NCI-H2196 (cell line): ENCODE results near the gene ANKRD13D.

ENCODE experiments used
- DNase-seq: peaks from one replicate; lab custom pipeline; 2025; ENCODE audit not compliant: unreplicated experiment; lab: John Stamatoyannopoulos, UW

ANKRD13D gene

DNA sequence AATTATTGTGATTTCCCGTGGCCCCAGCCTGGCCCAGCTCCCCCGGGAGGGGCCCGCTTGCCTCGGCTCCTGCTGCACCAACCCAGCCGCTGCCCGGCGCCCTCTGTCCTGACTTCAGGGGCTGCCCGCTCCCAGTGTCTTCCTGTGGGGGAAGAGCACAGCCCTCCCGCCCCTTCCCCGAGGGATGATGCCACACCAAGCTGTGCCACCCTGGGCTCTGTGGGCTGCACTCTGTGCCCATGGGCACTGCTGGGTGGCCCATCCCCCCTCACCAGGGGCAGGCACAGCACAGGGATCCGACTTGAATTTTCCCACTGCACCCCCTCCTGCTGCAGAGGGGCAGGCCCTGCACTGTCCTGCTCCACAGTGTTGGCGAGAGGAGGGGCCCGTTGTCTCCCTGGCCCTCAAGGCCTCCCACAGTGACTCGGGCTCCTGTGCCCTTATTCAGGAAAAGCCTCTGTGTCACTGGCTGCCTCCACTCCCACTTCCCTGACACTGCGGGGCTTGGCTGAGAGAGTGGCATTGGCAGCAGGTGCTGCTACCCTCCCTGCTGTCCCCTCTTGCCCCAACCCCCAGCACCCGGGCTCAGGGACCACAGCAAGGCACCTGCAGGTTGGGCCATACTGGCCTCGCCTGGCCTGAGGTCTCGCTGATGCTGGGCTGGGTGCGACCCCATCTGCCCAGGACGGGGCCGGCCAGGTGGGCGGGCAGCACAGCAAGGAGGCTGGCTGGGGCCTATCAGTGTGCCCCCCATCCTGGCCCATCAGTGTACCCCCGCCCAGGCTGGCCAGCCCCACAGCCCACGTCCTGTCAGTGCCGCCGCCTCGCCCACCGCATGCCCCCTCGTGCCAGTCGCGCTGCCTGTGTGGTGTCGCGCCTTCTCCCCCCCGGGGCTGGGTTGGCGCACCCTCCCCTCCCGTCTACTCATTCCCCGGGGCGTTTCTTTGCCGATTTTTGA, 3.3 kb upstream of the ANKRD13D start:
- DNase-seq, result no peak

GRCh38 chr11:67286621-67287333, 2.3 kb upstream of the ANKRD13D start:
- DNase-seq, result no peak

DNA sequence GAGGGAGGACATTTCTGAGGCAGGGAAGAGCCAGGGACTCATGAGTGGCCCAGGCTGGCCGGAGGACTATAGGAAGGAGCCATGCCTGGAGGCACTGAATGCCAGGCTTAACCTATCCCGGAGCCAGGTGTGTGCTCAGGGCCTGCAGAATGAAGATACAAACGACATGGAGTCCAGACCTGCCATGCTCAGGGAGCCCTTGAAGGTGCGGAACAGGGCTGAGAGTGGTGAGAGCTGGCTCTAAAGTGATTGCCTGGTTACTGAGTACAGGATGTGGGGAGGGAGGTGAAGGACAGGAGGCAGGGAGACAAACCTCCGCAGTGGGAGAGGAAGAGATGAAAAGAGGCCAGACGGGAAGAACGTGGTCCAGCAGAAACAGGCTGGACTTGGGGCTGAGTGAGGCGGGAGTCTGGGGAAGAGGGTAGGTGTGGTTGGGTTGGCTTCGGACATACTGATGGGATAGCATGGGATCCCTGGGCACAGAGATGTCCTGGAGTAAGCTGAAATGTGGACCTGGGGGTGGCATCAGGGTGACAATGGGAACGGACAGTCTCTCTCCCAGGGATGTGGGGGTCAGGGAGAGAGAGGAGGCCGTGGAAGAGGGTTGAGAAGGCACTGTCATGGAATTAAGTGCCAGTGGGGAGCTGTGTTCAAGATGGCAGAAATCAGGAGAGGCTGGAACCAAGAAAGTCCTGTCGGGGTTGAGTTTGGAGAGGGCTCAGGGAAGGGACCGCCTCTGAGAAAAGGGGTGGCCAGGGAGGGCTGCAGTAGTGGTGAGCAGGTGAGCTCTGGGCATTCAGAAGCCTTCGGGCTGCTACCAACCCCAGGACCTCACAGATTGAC, 1.5 kb upstream of the ANKRD13D start:
- DNase-seq, result no peak

DNA sequence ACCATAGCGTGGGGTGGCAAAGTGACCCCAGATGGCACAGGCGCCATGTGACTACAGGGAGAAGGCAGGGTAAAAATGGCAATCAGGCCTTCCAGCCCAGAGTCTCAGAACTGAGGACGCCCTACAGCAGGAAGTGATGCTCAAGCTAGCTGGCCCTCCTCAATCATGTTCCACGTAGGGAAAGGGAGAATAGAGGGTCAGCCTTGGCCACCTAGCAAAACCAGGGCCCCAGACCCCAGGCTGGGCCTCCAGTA, 978 bp upstream of the ANKRD13D start:
- DNase-seq, result no peak

DNA sequence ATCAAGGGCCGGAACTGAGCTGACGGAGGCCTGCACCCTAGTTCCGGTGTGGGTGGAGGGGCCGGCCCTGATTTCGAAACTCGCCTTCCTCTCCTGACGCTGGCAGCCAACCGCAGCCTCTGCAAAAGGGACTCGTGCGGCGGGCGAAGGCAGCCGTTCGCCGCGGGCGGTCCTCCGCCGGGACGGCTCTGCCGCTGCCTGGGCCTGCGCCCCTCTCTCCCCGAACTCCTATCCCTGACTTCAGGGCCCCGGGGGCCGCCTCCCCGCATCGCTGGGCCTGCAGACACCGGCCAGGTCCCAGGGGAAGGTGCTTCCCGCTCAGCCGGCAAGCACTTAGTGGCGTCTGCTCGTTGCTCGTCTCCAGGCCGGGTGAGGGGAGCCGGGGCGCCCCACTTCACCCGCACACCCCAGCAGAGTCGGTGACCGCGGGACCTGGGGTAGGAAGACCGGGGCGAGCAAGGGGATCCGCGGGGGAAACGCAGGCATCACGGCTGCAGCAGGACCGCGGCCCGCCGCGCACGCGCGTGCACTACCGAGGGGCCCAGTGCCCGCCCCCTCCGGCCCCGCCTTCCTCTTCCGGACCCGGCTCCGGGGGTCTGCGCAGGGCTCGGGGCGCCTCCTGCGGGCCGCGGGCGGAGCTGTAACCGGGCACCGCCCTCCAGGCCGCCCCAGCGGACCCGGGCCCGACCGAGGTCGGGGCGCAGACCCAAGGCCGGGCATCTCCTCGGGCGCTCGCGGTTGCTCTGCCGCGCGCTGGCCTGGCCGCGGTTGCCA, 464 bp upstream of the ANKRD13D start:
- peak; percentile 86 for DNase-seq

DNA sequence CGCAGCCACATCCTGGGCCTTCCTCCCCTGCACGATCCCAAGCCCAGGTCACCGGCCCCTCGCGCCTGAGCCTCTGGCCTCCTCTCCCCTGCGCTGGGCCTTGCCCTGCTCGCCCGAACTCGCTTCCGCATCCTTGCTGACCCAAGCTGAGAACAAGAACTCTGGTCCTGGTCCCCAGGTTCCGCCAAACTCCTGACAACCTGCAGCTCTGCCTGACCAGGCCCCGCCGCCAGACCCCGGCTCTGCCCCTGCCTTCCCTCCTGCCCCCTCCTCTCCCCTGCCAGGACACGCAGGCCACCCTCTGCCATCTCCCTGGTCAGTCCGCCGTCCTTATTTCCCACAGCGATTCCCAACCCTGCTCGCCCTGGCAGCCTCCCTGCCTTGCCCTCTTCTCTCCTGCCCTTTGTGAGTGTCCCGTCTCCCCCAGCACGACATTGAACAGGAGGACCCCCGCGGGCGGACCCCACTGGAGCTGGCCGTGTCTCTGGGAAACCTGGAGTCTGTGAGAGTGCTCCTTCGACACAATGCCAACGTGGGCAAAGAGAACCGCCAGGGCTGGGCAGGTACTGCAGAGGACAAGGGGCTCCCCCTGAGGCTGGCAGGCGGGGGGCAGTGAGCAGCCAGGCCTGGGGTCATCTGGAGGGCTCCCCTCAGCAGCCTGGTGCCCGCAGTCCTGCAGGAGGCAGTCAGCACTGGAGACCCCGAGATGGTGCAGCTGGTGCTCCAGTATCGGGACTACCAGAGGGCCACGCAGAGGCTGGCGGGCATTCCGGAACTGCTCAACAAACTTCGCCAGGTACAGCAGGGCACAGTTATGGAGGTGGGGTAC, 762 bp downstream of the ANKRD13D start:
- DNase-seq, result no peak

GRCh38 chr11:67290801-67291200, 1.7 kb downstream of the ANKRD13D start:
- no peak for DNase-seq

- no peak for DNase-seq
Observed at GRCh38 chr11:67291481-67292381, 2.6 kb downstream of the ANKRD13D start.

- DNase-seq, result no peak
Observed at GRCh38 chr11:67292671-67293070, 3.6 kb downstream of the ANKRD13D start.

DNA sequence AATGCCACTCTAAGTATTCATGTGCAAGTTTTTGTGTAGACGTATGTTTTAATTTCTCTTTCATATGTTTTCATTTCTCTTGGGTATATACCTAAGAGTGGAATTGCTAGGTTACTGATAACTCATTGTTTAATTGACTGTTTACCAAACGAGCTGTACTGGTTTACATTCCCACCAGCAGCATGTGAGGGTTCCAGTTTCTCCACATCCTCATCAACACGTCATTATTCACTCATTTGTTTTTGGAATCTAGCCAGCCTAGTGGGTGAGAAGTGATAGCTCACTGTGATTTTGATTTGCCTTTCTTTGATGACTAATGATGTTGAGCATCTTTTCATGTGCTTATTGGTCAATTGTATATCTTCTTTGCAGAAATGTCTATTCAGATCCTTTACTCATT, 4.0 kb downstream of the ANKRD13D start:
- no peak for DNase-seq

GRCh38 chr11:67295846-67296245, 6.7 kb downstream of the ANKRD13D start:
- no peak for DNase-seq

- DNase-seq, result no peak
Observed at GRCh38 chr11:67298786-67299185, 9.7 kb downstream of the ANKRD13D start.

GRCh38 chr11:67299471-67300191, 10.5 kb downstream of the ANKRD13D start:
- no peak for DNase-seq

DNA sequence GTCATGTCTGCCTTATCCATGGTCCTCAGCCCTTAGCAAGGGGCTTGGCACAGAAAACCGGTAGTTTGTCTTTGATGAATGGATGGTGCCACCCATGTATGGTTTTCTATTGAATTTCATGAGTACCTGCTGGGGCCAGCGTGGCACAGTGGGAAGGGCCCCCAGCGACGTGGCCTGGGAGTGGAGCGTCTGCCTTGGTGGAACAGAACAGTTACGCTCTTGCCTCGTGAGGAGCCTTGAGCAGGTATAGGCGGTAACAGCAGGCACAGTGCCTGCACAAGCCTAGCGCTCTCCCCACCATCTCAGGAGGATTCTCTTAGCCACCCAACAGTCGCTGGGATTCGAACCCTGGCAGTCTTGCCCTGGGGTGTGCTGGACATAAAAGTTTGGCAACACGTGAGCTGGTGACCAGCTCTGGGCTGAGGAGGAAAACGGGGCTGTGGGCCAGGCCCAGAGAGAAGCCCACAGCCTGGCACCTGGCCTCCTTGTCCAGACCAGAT, 11.2 kb downstream of the ANKRD13D start:
- DNase-seq, result no peak

GRCh38 chr11:67300756-67301312, 11.7 kb downstream of the ANKRD13D start:
- no peak for DNase-seq

- DNase-seq, result no peak
Observed at GRCh38 chr11:67301313-67301921, 12.3 kb downstream of the ANKRD13D start.

DNA sequence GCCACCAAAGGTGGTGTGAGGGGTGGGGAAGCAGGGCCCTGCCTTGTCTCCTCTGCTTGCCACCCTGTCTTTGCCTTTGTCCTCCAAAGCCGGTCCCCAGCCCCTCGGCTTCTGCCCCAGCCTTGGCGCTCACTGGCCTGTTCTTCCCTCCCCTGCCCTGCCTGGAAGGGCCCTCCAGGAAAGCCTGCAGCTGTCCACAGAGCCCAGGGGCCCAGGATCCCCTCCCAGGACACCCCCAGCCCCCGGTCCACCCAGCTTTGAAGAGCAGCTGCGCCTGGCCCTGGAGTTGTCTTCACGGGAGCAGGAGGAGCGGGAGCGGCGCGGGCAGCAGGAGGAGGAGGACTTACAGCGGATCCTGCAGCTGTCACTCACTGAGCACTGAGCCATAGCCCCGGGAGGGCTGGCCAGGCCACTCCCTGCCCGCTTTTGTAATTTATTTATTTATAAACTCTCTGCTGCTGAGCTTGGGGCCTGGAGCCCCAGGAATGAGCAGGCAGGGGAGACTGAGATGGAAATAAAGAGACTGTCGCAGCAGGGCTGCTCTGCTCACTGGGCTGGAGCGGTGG, 12.9 kb downstream of the ANKRD13D start:
- DNase-seq, result peak; percentile 43
